Glutamatergic neuron (in vitro differentiated cells): ENCODE measurements around the gene EVI5L. TPM values are rescaled to one million over a fixed set of nuclear protein-coding genes. Genes with fewer than 3 reads are reported as not detected.

ENCODE experiments used
- DNase-seq: peaks from one replicate; pipeline ENCODE4 v3.0.0; 2022
- H3K27ac Mint-ChIP-seq: one replicate; pipeline ENCODE4 v1.8.0; 2020; ENCODE audit warnings: mild to moderate bottlenecking, mixed read lengths, inconsistent platforms; ENCODE audit not compliant: unreplicated experiment
- H3K27me3 Mint-ChIP-seq: one replicate; pipeline ENCODE4 v1.8.0; 2020; ENCODE audit warnings: mild to moderate bottlenecking, moderate library complexity, mixed read lengths, inconsistent platforms; ENCODE audit not compliant: unreplicated experiment
- H3K36me3 Mint-ChIP-seq: one replicate; pipeline ENCODE4 v1.8.0; 2020; ENCODE audit warnings: mild to moderate bottlenecking, mixed read lengths, inconsistent platforms; ENCODE audit not compliant: unreplicated experiment
- H3K4me1 Mint-ChIP-seq: one replicate; pipeline ENCODE4 v1.8.0; 2020; ENCODE audit warnings: mild to moderate bottlenecking, low read depth, mixed read lengths, inconsistent platforms; ENCODE audit not compliant: unreplicated experiment
- H3K4me3 Mint-ChIP-seq: one replicate; pipeline ENCODE4 v1.8.0; 2020; ENCODE audit warnings: mild to moderate bottlenecking, mixed read lengths, inconsistent platforms; ENCODE audit not compliant: unreplicated experiment
- H3K9me3 Mint-ChIP-seq: one replicate; pipeline ENCODE4 v1.8.0; 2020; ENCODE audit warnings: mild to moderate bottlenecking, moderate library complexity, mixed read lengths, inconsistent platforms; ENCODE audit not compliant: unreplicated experiment
- total RNA-seq: library from RNA; stranded (reverse); fragmentation: NEBNext Ultra II Directional; extraction: Animal tissue kit (Norgen Biotek cat#: 25700); gene quantifications from one replicate; pipeline ENCODE4 v1.2.1, GENCODE V29; 2021; ENCODE audit not compliant: unreplicated experiment
- TF ChIP-seq, protein P1 (sequence below): fragments of 200-600 bp; sonication (generic); IDR thresholded peaks from one replicate; pipeline ENCODE4 v1.5.0; 2021; ENCODE audit not compliant: partially characterized antibody, unreplicated experiment

The EVI5L gene
- total RNA-seq, 1 donor from 2014 or later, result 36.4 TPM

DNA sequence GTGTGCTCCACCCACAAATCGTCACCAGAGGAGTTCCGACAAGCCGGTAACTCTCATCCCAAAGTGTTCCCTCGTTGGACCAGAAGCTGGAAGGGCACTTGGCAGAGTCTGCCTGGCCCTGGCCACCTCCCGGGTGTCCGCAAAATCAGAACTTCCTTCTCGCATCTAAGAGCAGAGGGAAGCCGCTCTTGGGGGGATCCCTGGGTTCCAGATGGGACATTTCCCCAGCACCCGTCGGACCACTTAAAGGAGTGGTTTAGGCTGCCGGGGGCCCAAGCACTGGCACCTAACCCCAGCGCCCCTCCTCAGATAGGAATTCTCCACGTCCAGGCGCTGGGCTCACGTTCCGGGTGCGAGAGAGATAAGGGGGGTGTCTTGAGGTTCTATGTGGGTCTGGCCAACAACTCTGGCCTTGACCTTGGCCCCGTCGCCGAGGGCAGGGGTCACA, 72.8 kb downstream of the EVI5L start:
- H3K27me3 Mint-ChIP-seq, result peaks cover 12% of the 10 kb centered on the region
- H3K4me3 Mint-ChIP-seq, result peak overlapping the region; percentile 91
- no peak for DNase-seq
- peaks cover 11% of the 10 kb centered on the region for H3K9me3 Mint-ChIP-seq
- TF ChIP-seq, protein P1, sequence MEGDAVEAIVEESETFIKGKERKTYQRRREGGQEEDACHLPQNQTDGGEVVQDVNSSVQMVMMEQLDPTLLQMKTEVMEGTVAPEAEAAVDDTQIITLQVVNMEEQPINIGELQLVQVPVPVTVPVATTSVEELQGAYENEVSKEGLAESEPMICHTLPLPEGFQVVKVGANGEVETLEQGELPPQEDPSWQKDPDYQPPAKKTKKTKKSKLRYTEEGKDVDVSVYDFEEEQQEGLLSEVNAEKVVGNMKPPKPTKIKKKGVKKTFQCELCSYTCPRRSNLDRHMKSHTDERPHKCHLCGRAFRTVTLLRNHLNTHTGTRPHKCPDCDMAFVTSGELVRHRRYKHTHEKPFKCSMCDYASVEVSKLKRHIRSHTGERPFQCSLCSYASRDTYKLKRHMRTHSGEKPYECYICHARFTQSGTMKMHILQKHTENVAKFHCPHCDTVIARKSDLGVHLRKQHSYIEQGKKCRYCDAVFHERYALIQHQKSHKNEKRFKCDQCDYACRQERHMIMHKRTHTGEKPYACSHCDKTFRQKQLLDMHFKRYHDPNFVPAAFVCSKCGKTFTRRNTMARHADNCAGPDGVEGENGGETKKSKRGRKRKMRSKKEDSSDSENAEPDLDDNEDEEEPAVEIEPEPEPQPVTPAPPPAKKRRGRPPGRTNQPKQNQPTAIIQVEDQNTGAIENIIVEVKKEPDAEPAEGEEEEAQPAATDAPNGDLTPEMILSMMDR, result no peak
- H3K4me1 Mint-ChIP-seq, result peaks cover 10% of the 10 kb centered on the region
- H3K36me3 Mint-ChIP-seq, result no peaks in the 10 kb centered on the region
- peak overlapping the region; percentile 90 for H3K27ac Mint-ChIP-seq

- DNase-seq, result peak; percentile 100
- TF ChIP-seq, protein P1, result peak; percentile 45
- Mint-ChIP-seq H3K4me1 (peaks cover 10% of the 10 kb centered on the region), H3K9me3 (peaks cover 12% of the 10 kb centered on the region), H3K27ac (peak within 1 kb of the TSS; percentile 90), H3K27me3 (peaks cover 12% of the 10 kb centered on the region), H3K4me3 (peak within 1 kb of the TSS; percentile 91), H3K36me3 (no peaks in the 10 kb centered on the region)
Observed at GRCh38 chr19:7903244-7904073, 73.4 kb downstream of the EVI5L start, which contains the start of gene MAP2K7. MAP2K7 (plus strand) TSS chr19:7903877; CDS start chr19:7903945, 68 bp downstream.

GRCh38 chr19:7904074-7905020, 74.3 kb downstream of the EVI5L start:
- peak; percentile 55 for DNase-seq
- Mint-ChIP-seq H3K27ac (peak overlapping the region; percentile 12), H3K36me3 (no peaks in the 10 kb centered on the region), H3K4me3 (peak overlapping the region; percentile 86), H3K9me3 (peaks cover 12% of the 10 kb centered on the region), H3K4me1 (peaks cover 10% of the 10 kb centered on the region), H3K27me3 (peaks cover 12% of the 10 kb centered on the region)
- TF ChIP-seq, protein P1, result no peak

DNA sequence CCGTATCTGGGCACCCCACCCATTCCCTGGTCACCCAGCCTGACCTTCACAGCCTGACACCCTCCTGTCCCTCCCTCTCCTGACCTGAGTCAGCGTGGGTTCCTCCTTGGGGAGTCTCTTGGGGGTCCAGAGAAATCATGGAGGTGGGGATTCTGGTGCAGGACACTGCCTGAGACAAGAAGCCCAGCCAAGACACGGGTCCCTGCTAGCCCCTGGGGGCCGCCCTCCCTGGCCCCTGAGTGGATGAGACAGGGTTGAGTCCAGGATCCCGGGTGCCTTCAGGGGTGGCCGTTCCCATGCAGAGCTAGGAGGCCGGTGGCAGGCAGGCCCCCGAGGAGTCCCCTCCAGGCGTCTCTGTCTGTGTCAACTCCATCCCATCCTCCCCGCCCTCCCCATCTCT, 75.2 kb downstream of the EVI5L start:
- no peak for DNase-seq

More for the DNA sequence above, 75.2 kb downstream of the EVI5L start:
- peaks cover 12% of the 10 kb centered on the region for H3K27me3 Mint-ChIP-seq
- TF ChIP-seq, protein P1, result no peak
- no peaks in the 10 kb centered on the region for H3K36me3 Mint-ChIP-seq
- H3K4me3 Mint-ChIP-seq, result peak overlapping the region; percentile 86
- peak overlapping the region; percentile 12 for H3K27ac Mint-ChIP-seq
- H3K4me1 Mint-ChIP-seq, result peaks cover 10% of the 10 kb centered on the region
- H3K9me3 Mint-ChIP-seq, result peaks cover 12% of the 10 kb centered on the region
